ENCODE measurements around the gene KXD1. TPM values are rescaled to one million over a fixed set of nuclear protein-coding genes. Genes with fewer than 3 reads are reported as not detected.

Gene KXD1
- polyA plus RNA-seq, 1 donor, result 62.4 TPM

DNA sequence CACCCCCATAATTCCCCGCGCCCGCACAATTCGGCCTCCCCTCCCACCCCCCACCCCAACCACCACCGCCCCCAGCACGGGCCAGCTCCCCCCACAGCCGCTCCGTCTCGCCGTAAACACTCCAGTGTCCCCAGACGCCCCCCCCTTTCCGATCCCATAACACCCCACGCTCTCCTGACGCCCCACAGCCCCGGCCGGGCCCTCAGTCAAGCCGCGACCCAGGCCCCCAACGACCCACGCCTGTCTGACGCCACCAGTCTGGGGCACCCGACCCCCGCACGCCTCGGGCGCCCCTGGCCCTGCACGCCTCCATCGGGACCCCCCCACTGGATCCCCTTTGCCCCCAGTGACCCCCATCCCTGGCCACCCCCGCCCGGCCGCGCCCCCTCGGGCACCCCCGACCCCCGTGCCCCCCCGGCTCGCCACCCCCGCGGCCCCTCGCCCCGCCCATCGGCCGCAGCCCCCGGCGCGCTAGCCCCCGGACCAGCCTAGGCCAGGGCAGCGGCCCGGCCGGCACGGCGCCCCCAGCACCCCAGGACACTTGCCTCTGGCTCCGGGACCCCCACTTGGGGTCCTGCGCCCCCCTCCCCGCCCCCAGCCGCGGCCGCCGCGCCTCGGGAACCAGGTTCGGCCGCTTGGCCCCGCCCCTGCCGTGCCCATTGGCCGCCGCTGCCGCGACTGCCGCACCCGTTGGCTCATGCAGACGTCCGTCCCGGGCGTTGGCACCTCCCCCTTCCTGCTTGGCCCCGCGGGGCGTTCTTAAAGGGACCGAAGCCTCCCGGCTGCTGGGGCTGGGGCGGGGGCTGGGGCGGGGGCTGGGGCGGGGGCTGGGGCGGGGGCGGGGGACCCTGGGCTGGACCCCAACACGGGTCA is 14.5 kb upstream of the KXD1 start, which contains the start of gene FKBP8:
Gene FKBP8 (minus strand): TSS at position 633 of the 873 bp plus-strand sequence. CDS start 1,603 bp downstream, outside the sequence.
- Histone ChIP-seq H3K27ac (ENCODE audit: low read length) (peak within 1 kb of the TSS; percentile 51), H3K36me3 (ENCODE audit: control insufficient read depth, insufficient read depth, low read length) (peaks cover 23% of the 10 kb centered on the region), H3K9me3 (ENCODE audit: control insufficient read depth, low read depth, low read length) (no peaks in the 10 kb centered on the region), H3K4me1 (ENCODE audit: control insufficient read depth, insufficient read depth, low read length) (peaks cover 4% of the 10 kb centered on the region), H3K4me3 (ENCODE audit: low read length) (peak within 1 kb of the TSS; percentile 68), H3K27me3 (ENCODE audit: control insufficient read depth, insufficient read depth, low read length) (no peaks in the 10 kb centered on the region)
- DNase-seq, result peak; percentile 89 to 90
- WGBS (ENCODE audit: insufficient coverage, low lambda C conversion rate), result no CpG with 5 or more reads among the region's 86 CpGs

DNA sequence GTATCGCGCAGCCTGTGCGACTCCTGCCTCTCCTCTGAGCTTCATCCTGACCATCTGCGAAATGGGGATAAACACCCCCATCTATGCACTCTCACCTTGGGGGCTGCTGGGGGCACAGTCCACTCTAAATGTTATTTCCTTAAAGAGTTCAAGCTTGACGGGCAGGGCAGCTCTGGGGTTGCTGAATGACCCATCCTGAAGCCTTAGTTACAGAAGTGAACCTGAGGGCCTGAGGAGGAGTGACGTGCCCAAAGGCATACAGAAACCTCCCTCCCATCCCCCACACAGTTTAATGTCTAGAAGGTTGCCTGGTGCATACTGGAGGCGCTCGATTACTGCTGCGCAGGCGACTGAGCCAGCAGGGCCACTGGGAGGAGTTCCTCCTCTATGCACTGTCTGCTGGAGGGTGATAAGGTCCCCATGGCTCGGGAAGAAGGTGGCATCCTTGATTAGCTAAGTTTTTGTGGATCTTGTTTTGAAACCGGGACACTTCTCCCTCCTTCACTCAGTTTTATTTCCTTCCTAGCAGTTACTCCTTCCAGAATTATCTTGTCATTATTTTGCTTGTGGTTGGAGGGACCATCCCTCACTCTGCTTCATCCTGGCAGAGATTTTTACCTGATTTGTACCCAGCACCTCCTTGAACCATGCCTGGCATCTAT is 13.7 kb upstream of the KXD1 start:
- Histone ChIP-seq H3K27me3 (ENCODE audit: control insufficient read depth, insufficient read depth, low read length) (no peaks in the 10 kb centered on the region), H3K4me1 (ENCODE audit: control insufficient read depth, insufficient read depth, low read length) (peaks cover 4% of the 10 kb centered on the region), H3K36me3 (ENCODE audit: control insufficient read depth, insufficient read depth, low read length) (peaks cover 23% of the 10 kb centered on the region), H3K9me3 (ENCODE audit: control insufficient read depth, low read depth, low read length) (no peaks in the 10 kb centered on the region), H3K4me3 (ENCODE audit: low read length) (peak overlapping the region; percentile 36), H3K27ac (ENCODE audit: low read length) (no peak overlapping the region)
- peak; percentile 71 to 75 for DNase-seq
- WGBS (ENCODE audit: insufficient coverage, low lambda C conversion rate), result no CpG with 5 or more reads among the region's 12 CpGs

- H3K4me3 ChIP-seq (ENCODE audit: low read length), result no peak overlapping the region
- no peaks in the 10 kb centered on the region for H3K36me3 ChIP-seq (ENCODE audit: control insufficient read depth, insufficient read depth, low read length)
- no peaks in the 10 kb centered on the region for H3K9me3 ChIP-seq (ENCODE audit: control insufficient read depth, low read depth, low read length)
- no peak for DNase-seq
- no peaks in the 10 kb centered on the region for H3K4me1 ChIP-seq (ENCODE audit: control insufficient read depth, insufficient read depth, low read length)
- WGBS (ENCODE audit: insufficient coverage, low lambda C conversion rate), result no CpG with 5 or more reads among the region's 6 CpGs
- no peaks in the 10 kb centered on the region for H3K27me3 ChIP-seq (ENCODE audit: control insufficient read depth, insufficient read depth, low read length)
- H3K27ac ChIP-seq (ENCODE audit: low read length), result no peak overlapping the region
Observed at GRCh38 chr19:18551631-18552030, 6.0 kb upstream of the KXD1 start.

DNA sequence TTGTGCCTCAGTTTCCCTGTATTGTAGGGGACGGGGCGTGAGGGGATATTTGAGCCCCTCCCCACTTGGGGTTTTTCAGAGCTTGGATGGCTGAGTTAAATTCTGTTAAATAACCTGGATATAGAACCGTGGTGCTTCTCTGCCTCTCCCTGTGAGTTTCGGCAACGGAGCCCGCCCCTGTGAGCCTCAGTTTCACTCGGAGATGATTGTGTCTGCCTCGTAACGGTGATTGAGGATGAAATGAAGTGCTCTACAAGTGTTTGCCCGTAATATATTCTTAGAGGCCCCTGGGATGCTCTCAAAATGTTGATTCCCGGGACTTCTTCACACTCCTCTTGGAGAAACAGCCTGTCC is 509 bp downstream of the KXD1 start:
- peak in 1 of 2 donors; percentile 48 for DNase-seq
- Histone ChIP-seq H3K4me3 (ENCODE audit: low read length) (peak overlapping the region; percentile 96), H3K36me3 (ENCODE audit: control insufficient read depth, insufficient read depth, low read length) (peaks cover 17% of the 10 kb centered on the region), H3K4me1 (ENCODE audit: control insufficient read depth, insufficient read depth, low read length) (peaks cover 7% of the 10 kb centered on the region), H3K27ac (ENCODE audit: low read length) (peak overlapping the region; percentile 97), H3K9me3 (ENCODE audit: control insufficient read depth, low read depth, low read length) (no peaks in the 10 kb centered on the region), H3K27me3 (ENCODE audit: control insufficient read depth, insufficient read depth, low read length) (no peaks in the 10 kb centered on the region)
- no CpG with 5 or more reads among the region's 11 CpGs for WGBS (ENCODE audit: insufficient coverage, low lambda C conversion rate)

DNA sequence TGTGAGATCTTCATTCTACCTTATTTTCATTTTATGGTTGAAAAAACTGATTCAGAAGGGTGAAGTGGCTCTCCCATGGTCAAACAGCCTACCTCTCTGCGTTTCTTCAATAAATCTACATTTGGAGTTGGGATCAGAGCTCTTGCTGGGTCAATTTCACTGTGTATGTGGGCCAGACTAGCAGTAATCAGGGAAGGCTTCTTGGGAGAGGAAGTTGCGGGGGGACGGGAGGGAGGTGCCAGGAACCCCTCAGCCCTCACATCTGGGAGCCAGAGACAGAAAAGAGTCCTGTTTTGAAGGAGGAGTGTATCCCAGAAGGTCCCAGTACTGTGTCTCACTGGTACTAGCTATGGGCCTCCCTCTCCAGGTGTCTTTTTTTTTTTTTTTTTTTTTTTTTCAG is 934 bp downstream of the KXD1 start:
- peaks cover 7% of the 10 kb centered on the region for H3K4me1 ChIP-seq (ENCODE audit: control insufficient read depth, insufficient read depth, low read length)

GRCh38 chr19:18559685-18560084 is 2.0 kb downstream of the KXD1 start:
- Histone ChIP-seq H3K36me3 (ENCODE audit: control insufficient read depth, insufficient read depth, low read length) (peaks cover 27% of the 10 kb centered on the region), H3K9me3 (ENCODE audit: control insufficient read depth, low read depth, low read length) (no peaks in the 10 kb centered on the region), H3K4me3 (ENCODE audit: low read length) (no peak overlapping the region), H3K27ac (ENCODE audit: low read length) (no peak overlapping the region), H3K27me3 (ENCODE audit: control insufficient read depth, insufficient read depth, low read length) (no peaks in the 10 kb centered on the region), H3K4me1 (ENCODE audit: control insufficient read depth, insufficient read depth, low read length) (peaks cover 7% of the 10 kb centered on the region)
- DNase-seq, result no peak
- WGBS (ENCODE audit: insufficient coverage, low lambda C conversion rate), result no CpG with 5 or more reads among the region's 5 CpGs

More for the DNA sequence above, 934 bp downstream of the KXD1 start:
- no peaks in the 10 kb centered on the region for H3K9me3 ChIP-seq (ENCODE audit: control insufficient read depth, low read depth, low read length)
- no CpG with 5 or more reads among the region's 3 CpGs for WGBS (ENCODE audit: insufficient coverage, low lambda C conversion rate)
- no peak for DNase-seq
- peak overlapping the region; percentile 96 for H3K4me3 ChIP-seq (ENCODE audit: low read length)
- peak overlapping the region; percentile 97 for H3K27ac ChIP-seq (ENCODE audit: low read length)
- H3K36me3 ChIP-seq (ENCODE audit: control insufficient read depth, insufficient read depth, low read length), result peaks cover 20% of the 10 kb centered on the region
- H3K27me3 ChIP-seq (ENCODE audit: control insufficient read depth, insufficient read depth, low read length), result no peaks in the 10 kb centered on the region

- Histone ChIP-seq H3K27me3 (ENCODE audit: control insufficient read depth, insufficient read depth, low read length) (no peaks in the 10 kb centered on the region), H3K27ac (ENCODE audit: low read length) (no peak overlapping the region), H3K36me3 (ENCODE audit: control insufficient read depth, insufficient read depth, low read length) (peaks cover 48% of the 10 kb centered on the region), H3K4me1 (ENCODE audit: control insufficient read depth, insufficient read depth, low read length) (peaks cover 6% of the 10 kb centered on the region), H3K9me3 (ENCODE audit: control insufficient read depth, low read depth, low read length) (no peaks in the 10 kb centered on the region), H3K4me3 (ENCODE audit: low read length) (no peak overlapping the region)
- 100% methylated on average over 2 of the region's 14 CpGs for WGBS (ENCODE audit: insufficient coverage, low lambda C conversion rate)
- no peak for DNase-seq
Observed at GRCh38 chr19:18562086-18562485, 4.4 kb downstream of the KXD1 start.

- H3K9me3 ChIP-seq (ENCODE audit: control insufficient read depth, low read depth, low read length), result no peaks in the 10 kb centered on the region
- no peak for DNase-seq
- H3K27me3 ChIP-seq (ENCODE audit: control insufficient read depth, insufficient read depth, low read length), result no peaks in the 10 kb centered on the region
- no peak overlapping the region for H3K4me3 ChIP-seq (ENCODE audit: low read length)
- no peak overlapping the region for H3K27ac ChIP-seq (ENCODE audit: low read length)
- H3K36me3 ChIP-seq (ENCODE audit: control insufficient read depth, insufficient read depth, low read length), result peaks cover 64% of the 10 kb centered on the region
- no peaks in the 10 kb centered on the region for H3K4me1 ChIP-seq (ENCODE audit: control insufficient read depth, insufficient read depth, low read length)
- WGBS (ENCODE audit: insufficient coverage, low lambda C conversion rate), result no CpG with 5 or more reads among the region's 8 CpGs
Observed at GRCh38 chr19:18566953-18567352, 9.3 kb downstream of the KXD1 start.

DNA sequence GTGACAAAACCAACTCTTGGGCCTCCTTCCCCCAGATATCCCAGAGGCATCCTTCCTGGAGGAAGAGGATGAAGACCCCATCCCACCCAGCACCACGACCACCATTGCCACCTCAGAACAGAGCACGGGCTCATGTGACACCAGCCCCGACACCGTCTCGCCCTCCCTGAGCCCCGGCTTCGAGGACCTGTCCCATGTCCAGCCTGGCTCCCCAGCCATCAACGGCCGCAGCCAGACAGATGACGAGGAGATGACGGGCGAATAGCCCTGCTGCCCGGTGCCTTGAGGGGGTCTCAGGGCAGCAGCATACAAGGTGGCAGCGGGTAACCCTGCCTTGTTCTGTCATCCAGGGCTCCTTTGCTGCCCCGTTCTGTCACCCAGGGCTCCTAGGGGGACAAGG is 10.7 kb downstream of the KXD1 start:
- Histone ChIP-seq H3K27me3 (ENCODE audit: control insufficient read depth, insufficient read depth, low read length) (no peaks in the 10 kb centered on the region), H3K36me3 (ENCODE audit: control insufficient read depth, insufficient read depth, low read length) (peaks cover 56% of the 10 kb centered on the region), H3K4me3 (ENCODE audit: low read length) (no peak overlapping the region), H3K9me3 (ENCODE audit: control insufficient read depth, low read depth, low read length) (no peaks in the 10 kb centered on the region), H3K4me1 (ENCODE audit: control insufficient read depth, insufficient read depth, low read length) (peaks cover 10% of the 10 kb centered on the region), H3K27ac (ENCODE audit: low read length) (no peak overlapping the region)
- DNase-seq, result no peak
- no CpG with 5 or more reads among the region's 15 CpGs for WGBS (ENCODE audit: insufficient coverage, low lambda C conversion rate)

DNA sequence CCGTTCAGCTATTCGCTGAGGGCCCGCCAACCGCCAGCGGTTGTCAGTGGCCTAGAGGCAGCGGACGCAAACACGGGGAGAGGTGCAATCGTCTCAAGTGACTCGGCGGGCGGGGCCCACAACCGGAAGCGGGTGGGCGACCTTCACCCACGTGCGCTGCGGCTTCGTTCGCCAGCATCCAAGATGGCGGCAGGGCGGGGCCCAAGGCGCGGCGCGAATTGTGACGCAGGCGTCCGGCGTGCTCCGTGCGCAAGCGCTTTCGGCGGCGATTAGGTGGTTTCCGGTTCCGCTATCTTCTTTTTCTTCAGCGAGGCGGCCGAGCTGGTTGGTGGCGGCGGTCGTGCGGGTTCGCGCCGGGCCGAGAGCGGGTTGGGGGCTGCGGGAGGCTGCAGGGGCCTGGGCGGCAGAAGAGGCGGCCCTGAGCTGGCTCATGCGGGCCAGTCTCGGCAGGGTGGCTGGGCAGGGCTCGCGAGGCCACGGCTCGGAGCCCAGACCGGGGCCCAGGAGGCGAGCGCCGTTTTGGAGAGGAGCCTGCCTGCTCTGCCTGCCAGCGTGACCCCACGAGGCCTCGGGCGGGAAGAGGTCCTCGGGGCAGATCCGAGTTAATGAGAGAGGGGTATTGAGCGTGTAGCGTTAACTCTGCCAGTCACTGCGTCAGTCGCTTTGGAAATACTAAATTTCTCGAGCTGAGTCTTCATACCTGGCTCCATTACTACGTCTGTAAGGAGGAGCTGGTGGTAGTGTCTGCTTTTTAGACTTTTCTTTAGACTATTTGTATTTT is 14.1 kb downstream of the KXD1 start, which contains the start of gene UBA52:
Gene UBA52 (plus strand): TSS at position 294 of the 781 bp plus-strand sequence. CDS start 1,444 bp downstream, outside the sequence.
- H3K27me3 ChIP-seq (ENCODE audit: control insufficient read depth, insufficient read depth, low read length), result no peaks in the 10 kb centered on the region
- H3K27ac ChIP-seq (ENCODE audit: low read length), result peak within 1 kb of the TSS; percentile 87
- H3K36me3 ChIP-seq (ENCODE audit: control insufficient read depth, insufficient read depth, low read length), result peaks cover 61% of the 10 kb centered on the region
- peaks cover 11% of the 10 kb centered on the region for H3K4me1 ChIP-seq (ENCODE audit: control insufficient read depth, insufficient read depth, low read length)
- H3K9me3 ChIP-seq (ENCODE audit: control insufficient read depth, low read depth, low read length), result no peaks in the 10 kb centered on the region
- 0% methylated on average over 4 of the region's 75 CpGs for WGBS (ENCODE audit: insufficient coverage, low lambda C conversion rate)
- DNase-seq, result peak; percentile 98 to 99
- peak within 1 kb of the TSS; percentile 84 for H3K4me3 ChIP-seq (ENCODE audit: low read length)
